OCI-LY3 (cell line): ENCODE results near the gene PCDHB13.
"Not testable (repeated sequence)": the region's sequence is repeated elsewhere in the genome, so short reads cannot be mapped to it uniquely, and the experiment has no call there.

Experiments
- CTCF ChIP-seq: fragments of 200-600, 300-600 bp; sonication (generic); IDR thresholded peaks from 2 replicates; pipeline ENCODE4 v1.5.1; 2014; ENCODE audit warnings: antibody characterized with exemption, low read length, low read depth
- EZH2phosphoT487 ChIP-seq: fragments of 200-600 bp; shearing (Covaris generic); IDR thresholded peaks from 2 replicates; pipeline ENCODE4 v1.6.1; 2018; ENCODE audit warnings: antibody characterized with exemption, mixed run types, low read depth

- not testable (repeated sequence) for TF ChIP-seq CTCF, EZH2phosphoT487
These were observed 36.0 kb upstream of the PCDHB13 start, which contains the start of gene PCDHB8 for GRCh38 chr5:141177577-141178191.
